ENCODE measurements around the gene AGPAT2.
"Not testable (repeated sequence)": the region's sequence is repeated elsewhere in the genome, so short reads cannot be mapped to it uniquely, and the experiment has no call there.

Gene AGPAT2

DNA sequence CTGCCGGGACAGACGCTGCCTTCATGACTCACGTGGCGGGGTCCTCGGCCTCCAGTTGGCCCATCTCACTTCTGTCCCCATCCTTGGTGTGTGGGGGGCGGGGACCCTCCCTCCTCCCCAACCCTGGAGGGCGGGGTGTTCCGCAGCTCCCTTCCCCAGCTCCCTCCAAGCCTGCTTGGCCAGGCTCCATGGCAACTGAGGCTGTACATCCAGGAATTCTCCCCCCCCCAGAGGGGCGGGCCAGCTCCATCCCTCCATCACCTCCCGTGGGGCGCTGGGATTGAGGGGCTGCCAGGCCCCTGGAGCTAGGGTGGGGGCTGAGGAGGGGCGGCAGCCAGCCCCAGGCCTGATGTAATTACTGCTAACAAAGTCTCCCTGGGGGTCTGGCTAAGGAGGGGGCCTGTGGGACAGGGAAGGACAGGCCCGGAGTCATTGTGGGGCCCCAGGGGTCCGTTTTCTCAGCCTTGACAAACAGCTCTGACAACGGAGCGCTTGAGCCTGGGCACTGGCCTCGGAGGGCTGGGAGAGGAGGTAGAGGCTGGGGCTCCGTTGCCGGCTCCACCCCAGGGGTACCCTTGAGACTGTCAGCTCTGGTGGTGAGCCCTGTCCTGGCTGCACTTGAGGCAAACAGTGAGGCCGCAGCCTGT lies 33.1 kb upstream of the AGPAT2 start:
- no peak for DNase-seq (ENCODE audit: low read depth)

DNA sequence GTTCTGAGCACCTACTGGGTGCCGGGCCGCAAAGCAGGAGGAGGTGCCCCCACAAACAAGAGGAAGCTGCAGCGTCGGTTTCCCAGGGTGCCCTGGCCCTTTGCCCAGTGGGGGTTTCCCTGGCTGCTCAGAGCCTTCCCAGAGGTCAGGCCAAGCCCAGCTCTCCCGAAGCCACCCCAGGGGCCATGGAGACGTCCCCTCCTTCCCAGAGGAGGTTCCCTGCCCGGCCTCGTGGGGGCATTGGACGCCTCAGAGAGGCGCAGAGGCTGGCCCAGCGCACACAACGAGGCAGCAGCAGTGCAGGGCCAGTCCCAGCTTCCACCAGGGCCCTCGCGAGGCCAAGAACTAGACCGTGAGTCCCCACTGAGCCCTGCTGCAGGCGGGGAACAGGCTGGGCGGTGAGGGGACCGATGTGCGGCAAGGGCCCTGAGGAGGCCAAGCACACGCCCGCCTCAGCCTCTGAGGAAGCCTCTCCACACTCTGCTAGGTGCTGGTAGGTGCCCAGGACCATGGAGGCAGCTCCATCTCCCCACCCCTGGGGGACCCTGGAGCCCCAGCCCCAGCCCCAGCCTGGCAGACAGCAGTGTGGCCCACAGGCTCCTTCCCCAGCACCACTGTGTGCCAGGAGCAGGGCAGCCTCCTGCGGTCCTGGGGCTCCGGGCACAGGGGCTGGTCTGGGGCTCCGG lies 32.1 kb upstream of the AGPAT2 start:
- DNase-seq (ENCODE audit: low read depth): no peak

DNA sequence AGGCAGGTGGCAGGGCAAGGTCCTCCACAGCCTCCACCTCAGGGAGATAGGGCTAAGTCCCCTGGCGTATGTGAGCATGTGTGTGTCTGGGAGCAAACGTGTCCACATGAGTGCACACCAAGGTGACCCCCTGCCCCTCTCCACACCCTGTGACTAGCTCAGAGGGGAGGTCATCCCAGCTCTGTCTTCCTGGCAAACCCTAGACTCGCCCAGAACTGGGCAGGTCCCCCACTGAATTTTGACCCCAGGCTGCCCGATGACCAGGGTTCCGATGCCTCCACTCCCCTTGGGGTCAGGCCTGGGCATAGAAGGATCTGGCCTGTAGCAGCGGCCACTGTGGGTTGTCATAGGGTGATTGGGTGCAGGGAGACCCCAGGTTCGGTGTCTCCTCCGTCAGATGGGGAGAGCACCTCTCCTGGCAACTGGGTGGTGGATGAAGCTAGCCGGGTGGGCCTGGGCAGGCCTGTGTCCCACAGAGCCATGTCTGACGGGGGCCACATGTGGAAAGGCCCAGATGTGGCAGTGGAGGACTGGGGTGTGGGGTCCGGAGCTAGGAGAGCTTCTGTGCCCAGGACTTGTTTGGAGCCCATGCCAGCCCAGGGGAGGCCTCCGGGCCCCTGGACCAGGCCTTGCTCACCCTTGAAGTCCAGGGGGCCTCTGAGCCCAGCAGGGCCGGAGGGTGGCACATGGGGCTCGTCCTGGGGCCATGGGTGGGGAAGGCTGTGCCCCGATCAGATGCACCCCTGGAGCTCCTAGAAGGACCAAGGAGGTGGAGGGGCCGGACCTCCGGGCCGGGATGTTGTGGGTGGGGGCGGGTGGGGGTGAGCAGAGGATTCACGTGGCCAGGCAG lies 31.3 kb upstream of the AGPAT2 start:
- DNase-seq (ENCODE audit: low read depth): no peak

DNA sequence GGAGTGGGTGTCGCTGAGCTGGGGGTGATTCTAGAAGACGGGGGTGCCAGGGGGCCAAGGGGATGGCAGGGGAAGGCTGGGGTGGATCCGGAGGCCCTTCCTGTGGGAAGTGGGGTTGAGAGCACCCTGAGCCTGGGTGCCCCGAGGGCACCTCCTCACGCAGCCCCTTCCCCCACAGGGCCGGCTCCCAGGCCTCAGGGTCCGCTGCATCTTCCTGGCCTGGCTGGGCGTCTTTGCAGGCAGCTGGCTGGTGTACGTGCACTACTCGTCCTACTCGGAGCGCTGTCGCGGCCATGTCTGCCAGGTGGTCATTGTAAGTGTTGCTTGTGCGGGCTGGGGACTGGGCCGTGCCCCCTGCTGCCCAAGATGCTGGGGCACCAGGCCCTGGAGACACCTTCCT lies 30.1 kb upstream of the AGPAT2 start:
- no peak for DNase-seq (ENCODE audit: low read depth)

DNA sequence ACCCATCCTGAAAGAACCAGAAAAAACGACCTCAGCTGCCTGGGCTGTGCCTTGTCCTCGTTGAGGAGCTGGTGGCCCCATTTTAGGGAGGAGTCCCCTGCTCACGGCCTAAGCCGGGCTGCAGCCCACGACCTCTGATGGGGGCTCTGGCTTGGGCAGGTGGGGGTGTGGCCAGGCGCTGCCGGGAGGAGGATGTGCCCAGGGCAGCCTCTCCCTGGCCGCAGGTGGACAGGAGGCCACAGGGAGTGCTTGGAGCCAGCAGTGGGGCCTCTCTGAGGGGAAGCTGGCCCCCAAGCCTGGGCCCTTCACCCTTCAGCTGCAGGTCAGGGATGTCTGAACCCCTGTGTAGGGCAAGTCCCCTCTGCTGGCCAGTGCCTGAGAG lies 27.6 kb upstream of the AGPAT2 start:
- no peak for DNase-seq (ENCODE audit: low read depth)

DNA sequence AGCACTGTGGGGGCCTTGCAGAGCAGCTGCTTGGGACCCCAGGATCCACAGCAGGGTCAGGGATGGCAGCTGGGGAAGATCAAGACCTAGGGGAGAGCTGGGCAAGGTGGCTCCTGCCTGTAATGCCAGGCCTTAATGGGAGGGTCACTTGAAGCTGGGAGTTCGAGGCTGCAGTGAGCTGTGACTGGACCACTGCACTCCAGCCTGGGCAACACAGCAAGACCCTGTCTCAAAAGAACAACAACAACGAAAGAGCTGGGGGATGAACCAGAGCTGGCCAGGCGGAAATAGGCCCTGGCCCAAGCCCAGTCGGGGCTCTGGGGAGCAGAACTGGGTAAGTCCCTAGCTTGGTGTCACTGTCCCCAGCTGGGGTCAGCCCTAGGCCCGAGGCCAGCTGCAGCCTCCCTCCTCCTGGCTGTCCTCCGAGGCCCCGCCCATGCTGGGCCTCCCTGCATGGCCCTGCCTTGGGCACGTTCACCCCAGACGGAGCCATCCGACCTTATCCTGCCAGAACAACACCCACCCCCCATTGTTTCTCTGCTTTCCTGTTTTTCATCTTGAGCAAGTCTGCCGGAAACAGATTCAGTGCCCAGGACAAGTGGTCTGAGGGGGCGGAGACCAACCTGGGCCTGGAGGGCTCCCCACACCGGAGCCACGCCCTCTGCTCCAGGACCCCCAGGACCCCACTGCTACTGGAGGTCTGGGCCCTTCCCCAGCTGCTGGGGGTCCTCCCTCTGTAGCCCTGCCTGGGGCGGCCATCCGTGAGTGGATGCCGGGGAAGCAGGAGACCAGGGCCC lies 27.0 kb upstream of the AGPAT2 start:
- DNase-seq (ENCODE audit: low read depth): no peak

DNA sequence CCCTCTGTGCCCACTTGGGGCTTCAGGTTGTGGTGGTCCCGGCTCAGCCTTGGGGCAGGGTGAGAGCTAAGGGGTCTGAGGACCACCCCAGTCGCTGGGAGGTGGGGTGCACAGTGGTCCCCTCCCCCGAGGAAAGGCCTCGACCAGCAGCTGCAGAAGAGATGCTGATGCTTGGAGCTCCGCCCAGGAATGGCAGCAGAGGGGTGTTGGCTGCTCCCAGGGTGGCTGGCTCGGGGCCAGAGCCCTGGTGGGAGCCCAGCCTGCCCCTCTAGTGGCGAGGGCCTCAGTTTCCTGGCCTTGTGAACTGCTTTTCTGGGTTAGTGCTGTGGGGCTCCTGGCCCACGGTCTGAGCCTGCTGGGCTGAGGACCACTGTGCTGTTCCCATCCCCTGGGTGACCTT lies 26.3 kb upstream of the AGPAT2 start:
- DNase-seq (ENCODE audit: low read depth): no peak

DNA sequence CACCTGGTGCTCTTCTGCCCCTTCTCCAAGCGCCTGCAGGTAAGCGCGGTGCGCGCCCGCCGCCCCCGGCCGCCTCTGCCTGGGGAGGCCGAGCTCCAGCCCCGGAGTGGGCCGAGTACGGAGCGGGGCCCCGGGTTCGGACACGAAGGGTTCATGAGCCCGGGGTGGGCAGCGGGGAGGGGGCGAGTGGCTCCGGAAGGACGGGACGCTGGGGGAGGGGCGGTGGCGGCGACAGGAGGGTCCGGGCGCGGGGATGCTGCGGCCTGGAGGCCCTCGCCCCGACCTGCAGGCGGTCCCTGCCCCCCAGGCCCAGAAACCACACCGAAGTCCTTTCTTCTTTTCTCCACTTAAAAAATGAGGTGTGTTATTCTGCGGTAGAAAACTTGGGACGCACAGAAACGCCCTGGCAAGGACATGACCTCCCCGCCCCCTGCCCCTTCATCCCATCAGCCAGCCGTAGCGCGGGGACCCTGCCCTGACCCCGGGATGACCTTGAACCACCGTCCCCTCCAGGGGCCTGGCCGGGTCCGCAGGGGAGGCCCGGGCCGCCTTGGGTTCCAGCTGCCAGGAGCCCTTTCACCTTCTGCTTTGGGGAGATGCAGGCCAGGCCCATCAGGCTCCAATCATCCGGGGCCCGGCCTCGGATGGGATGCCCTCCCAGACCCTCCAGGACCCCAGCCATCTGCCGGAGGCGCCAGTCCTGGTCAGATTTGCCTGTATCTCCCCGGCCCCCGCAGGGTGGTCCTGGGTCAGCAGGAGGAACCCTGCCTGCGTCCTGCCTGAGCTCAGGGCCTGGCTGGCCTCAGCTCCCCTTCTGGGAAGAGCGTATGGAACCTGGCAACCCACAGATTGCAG lies 25.7 kb upstream of the AGPAT2 start:
- no peak for DNase-seq (ENCODE audit: low read depth)

DNA sequence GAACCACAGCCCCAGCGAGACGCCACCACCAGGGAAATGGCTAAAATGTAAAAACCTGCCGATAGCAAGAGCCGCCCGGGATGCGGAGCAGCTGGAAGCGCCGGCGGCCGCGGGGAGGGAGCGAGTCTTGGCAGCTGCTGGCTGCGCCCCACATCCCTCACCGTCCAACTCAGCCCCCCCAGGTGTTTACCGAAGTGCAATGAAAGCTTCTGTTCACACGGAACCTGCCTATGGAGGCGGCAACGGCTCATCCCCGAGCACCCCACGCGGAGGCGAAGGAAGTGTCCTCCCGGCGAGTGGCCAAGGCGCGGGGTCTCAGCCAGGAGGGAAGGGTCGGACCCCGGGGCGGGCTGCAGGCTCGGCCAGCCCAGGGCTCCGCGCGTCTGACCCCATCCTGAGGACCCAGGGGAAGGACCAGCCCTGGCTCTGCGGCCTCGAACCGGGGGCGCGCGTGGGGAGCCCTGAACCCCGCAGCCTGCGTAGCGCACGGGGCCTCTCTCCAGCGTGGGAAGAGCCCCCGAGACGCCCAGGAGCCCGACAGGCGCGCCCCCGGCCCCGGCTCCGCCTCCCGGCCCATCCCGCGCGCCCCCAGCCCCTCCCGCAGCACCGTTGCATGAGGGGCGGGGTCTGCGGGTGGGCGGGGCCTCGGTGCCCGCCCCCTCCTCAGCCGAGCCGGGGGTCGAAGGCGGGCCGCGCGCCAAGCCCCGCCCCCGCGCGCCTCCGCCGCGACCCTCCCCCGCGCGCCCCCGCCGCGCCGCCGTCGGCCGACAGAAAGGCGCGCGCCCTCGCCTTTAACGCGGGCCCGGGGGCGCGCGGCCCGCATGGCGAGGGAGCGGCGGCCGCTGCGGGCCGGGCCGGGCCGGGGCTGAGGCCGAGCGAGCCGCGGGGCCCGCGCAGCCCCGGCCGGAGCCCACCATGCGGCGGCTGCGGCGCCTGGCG lies 24.8 kb upstream of the AGPAT2 start, which contains the start of gene DIPK1B:
Gene DIPK1B (plus strand): TSS at position 822 of the 939 bp plus-strand sequence. CDS start 94 bp downstream, at position 916.
- no peak for DNase-seq (ENCODE audit: low read depth)

DNA sequence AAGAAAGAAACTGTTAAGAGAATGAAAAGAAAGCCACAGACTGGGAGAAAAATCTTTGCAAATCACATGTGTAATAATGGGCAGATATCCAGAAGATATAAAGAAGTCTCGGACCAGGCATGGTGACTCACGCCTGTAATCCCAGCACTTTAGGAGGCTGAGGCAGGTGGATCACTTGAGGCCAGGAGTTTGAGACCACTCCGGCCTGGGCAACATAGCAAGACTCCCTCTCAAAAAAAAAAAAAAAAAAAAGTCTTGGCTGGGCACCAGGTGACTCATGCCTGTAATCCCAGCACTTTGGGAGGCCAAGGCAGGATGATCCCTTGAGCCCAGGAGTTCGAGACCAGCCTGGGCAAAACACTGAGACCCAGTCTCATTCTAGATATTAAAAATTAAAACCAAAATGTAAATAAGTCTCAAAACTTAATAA lies 24.0 kb upstream of the AGPAT2 start:
- DNase-seq (ENCODE audit: low read depth): not testable (repeated sequence)

DNA sequence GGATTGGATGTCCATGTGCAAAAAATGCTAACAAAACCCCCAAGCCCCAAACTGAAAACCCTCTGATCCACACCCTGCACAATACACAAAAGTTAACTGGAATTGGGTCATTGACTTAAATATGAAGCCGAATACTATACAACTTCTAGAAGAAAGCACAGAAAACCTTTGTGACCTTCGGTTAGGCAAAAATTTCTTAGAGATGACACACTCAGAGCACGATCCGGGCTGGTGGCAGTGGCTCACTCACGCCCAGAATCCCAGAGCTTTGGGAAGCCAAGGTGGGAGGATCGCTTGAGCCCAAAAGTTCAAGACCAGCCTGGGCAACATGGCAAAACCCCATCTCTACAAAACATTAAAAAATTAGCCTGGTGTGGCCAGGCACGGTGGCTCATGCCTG lies 23.3 kb upstream of the AGPAT2 start:
- DNase-seq (ENCODE audit: low read depth): no peak

DNA sequence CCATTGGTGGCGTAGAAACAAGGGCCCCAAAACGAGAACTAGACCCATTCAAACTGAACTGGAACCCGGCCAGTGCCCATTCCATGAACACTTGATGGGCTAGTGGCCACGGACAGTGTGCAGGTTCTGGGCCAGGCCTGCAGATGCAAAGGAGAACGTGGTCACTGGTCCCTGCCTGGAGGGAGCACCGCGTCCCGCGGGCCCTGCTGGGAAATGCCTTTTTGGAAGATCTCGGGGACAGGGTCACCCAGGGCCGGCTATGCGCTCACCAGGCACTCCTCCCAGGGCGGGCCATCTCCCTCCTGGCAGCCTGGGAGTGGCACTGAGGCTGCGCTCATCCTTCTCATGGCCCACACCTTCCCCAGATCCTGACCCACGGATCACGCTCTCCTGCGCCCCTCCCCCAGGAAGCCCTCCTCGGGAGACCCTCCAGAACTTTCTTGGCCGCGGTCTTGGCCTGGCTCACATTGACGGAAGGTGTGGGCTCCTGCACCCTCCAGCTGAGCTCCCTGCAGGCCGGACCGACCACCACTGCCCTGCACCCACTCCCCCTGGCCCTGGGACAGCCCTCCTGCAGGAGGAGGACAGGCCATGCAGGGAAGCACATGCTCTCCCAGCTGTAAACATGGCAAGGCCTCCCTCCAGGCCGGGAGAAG lies 22.3 kb upstream of the AGPAT2 start:
- no peak for DNase-seq (ENCODE audit: low read depth)

DNA sequence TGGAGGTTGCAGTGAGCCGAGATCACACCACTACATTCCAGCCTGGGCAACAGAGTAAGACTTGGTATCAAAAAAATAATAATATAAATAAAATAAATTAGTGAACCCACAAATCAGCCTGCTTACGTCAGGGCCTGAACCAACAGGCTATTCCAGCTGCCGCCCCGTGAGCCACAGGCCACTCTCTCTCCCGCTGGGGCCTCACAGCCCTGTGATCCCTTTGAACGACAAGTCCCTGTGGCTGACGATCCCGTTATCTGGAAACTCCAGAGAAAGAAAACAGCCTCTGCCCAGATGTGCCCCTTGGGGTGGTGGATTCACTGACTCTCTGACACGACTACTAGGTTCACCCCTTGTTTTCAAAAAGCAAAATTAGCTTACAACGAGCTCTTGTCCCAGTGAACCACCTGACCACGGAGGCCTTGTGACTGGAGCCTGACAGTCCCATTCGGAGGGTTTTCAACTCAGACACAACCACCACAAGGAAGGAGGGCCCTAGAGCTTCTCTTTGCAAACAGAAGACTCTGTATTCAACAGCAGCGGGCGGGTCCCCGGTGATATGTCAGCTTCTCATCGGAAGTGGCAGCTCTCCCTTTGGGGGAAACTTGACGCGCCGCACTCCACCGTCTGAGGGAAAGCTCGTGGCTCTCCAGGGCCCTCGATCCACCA lies 20.7 kb upstream of the AGPAT2 start:
- DNase-seq (ENCODE audit: low read depth): no peak

DNA sequence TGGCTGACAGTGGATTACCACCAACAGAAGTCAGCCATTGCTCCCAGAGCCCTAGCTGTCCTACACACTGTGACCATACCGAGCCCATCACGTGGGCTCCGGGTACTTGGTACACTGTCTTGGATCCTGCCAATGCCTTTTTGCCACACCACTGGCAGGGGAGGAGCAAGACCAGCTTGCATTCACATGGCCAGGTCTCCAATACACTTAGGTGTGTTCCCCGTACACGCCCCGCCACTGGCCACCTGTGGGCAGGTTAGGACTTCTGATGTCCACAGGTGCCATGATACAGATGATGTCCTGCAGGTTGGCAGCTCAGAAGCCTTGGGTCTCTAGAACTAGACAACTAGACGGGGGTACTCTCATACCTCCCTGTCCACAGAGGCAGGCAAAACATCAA lies 19.8 kb upstream of the AGPAT2 start:
- no peak for DNase-seq (ENCODE audit: low read depth)

DNA sequence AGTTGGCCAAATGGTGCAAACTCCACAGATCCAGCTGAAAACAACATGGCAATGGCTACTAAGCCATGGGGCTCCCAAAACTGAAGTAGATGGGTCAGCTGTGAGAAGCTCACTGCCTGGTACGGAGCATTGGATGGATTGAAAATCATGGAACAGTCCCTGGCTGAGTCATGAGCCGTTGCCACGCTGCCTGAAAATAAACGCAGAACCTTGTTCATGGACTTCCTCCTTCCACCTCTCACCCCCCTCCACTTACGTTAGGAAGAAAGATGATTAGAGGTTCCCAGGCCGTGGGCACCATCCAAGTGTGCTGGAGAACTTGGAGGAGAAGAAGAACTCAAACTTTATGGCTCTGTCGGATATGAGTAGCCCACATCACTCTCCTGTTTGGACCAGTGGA lies 18.3 kb upstream of the AGPAT2 start:
- DNase-seq (ENCODE audit: low read depth): no peak

DNA sequence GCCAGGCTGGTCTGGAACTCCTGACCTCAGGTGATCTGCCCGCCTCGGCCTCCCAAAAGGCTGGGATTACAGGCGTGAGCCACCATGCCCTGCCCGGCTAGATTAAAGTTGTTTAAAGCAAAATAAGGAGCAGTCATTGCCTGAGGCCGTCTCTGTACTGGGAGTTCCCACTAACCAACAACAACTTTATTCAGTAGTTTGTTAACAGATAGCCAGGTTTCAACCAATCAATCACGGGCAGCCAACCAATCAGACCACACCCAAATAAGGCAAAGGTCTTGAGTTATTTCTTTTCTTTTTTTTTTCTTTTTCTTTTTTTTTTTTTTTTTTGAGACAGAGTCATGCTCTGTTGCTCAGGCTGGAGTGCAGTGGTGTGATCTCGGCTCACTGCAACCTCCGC lies 17.5 kb upstream of the AGPAT2 start:
- DNase-seq (ENCODE audit: low read depth): not testable (repeated sequence)

DNA sequence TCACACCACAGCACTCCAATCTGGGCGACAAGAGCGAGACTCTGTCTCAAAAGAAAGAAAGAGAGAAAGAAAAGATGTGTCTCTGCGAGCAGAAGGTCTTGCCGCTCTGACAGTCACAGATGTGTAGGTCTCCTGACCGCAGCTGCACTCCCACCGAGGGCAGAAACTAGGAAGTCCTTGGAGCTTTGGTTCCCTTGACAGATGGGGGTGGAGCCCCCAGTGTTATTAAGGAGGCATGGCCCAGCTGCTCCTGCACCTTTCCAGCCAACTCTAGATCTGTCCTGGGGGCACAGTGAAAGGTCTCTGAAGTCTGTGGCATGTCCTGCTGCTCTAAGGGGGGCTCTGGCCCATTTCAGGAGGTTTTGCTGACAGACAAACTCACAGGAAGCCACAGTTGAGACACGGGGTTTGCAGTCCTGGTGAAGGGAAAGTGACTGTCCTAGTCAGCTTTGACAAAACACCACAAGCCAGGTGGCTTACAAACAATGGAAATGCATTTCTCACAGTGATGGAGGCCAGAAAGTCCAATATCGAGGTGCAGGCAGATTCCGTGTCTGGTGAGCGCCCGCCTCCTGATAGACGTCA lies 16.1 kb upstream of the AGPAT2 start:
- no peak for DNase-seq (ENCODE audit: low read depth)

DNA sequence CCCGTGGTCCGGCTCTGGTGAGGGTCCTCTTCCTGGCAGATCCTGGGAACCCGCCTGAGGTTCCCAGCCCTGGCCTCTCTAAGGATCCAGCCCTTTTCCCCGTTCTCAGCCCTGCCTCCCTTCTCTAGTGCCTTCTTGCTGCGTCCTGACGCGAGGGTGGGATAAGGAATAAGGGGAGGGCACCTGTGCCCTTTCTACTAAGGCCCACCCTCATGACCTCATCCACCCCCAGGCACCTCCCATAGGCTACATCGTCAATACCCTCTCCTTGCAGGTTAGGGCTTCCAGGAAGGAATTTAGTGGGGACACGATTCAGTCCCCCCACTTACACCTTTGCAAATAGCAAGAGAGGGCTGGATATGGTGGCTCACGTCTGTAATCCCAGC lies 14.4 kb upstream of the AGPAT2 start:
- DNase-seq (ENCODE audit: low read depth): no peak
